ENCODE measurements around the gene OSTM1. TPM values are rescaled to one million over a fixed set of nuclear protein-coding genes. Genes with fewer than 3 reads are reported as not detected.

The OSTM1 gene
- total RNA-seq, 4 donors from 2014 or later, result 26.3 to 327 (median 58.4) TPM

DNA sequence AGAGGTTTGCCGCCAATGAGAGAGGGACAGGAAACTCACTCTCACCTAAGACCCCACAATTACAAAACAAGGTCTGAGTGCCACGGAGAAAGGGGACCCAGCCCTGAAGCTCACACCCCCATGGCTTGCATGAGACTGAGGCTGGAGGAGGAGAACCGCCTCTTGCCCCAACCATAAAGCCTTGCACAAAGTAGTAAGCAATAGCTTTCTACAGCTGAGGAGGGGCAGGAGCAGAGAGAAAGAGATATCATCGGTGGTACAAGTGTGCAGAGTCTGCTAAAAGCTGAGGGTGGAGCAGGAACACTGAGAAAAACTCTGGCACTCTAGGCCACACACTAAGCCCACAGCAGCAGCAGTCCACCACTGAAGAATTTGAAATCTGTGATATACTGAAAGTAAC is 37.7 kb downstream of the OSTM1 start:
- in situ Hi-C loops (cut with MboI; ENCODE audit: low pct_ligation_motif_present in 1 of 4, low pct_unique_long_range_greater_than_20kb in 1 of 4, low sequenced_read_pairs in 3 of 4), result loop anchor here in 2 of 4 donors (25.0 kb wide), 1 partner anchor 350 kb away; no protein-coding TSS in a partner anchor
- H3K4me1 ChIP-seq, result no peaks in the 10 kb centered on the region
- no peak for DNase-seq
- TF ChIP-seq EP300 (IDR thresholded peaks at IDR 0.05; ENCODE audit: low read depth), result no peak
- WGBS, 2 donors (ENCODE audit: low coverage in 1 of 2), result 95% methylated on average over 4 of the region's 4 CpGs; no CpG with 5 or more reads in 1 of the 2 donors
- H3K4me3 ChIP-seq, result no peak overlapping the region
- no peaks in the 10 kb centered on the region for H3K9me3 ChIP-seq
- no peaks in the 10 kb centered on the region for H3K27me3 ChIP-seq
- peaks cover 0 to 29% (median 4%) of the 10 kb centered on the region in 4 donors for H3K36me3 ChIP-seq
- H3K27ac ChIP-seq, result no peak overlapping the region
- intact Hi-C loops (cut with DNase I; ENCODE audit: low total_unique reads), result no loop called here

DNA sequence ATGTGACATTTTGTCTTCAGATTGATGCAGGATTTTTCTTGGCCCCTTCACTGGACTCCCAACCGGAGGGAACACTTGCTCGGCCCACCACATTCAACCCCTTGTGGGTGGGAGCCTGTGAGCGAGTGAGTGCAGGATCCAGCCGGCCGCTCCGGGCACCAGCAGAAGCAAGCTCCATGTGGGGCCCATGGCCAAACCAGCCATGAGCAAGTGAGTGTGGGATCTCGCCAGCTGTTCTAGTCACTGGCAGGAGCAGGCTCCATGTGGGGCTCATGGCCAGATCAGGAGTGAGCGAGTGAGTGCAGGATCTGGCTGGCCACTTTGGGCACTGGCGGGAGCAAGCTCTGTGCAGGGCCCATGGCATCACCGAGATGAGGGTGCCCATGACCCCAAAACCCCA is 42.6 kb downstream of the OSTM1 start:
- no peaks in the 10 kb centered on the region for H3K9me3 ChIP-seq
- DNase-seq, result no peak
- intact Hi-C loops (cut with DNase I; ENCODE audit: low total_unique reads), result no loop called here
- 90% methylated on average over 10 of the region's 10 CpGs; no CpG with 5 or more reads in 1 of the 2 donors for WGBS, 2 donors (ENCODE audit: low coverage in 1 of 2)
- no peak overlapping the region for H3K27ac ChIP-seq
- H3K4me1 ChIP-seq, result peaks cover 0 to 25% (median 9%) of the 10 kb centered on the region in 4 donors
- no peaks in the 10 kb centered on the region for H3K27me3 ChIP-seq
- no peak overlapping the region for H3K4me3 ChIP-seq
- no peak for TF ChIP-seq POLR2A (IDR thresholded peaks at IDR 0.05)
- TF ChIP-seq, protein P1, sequence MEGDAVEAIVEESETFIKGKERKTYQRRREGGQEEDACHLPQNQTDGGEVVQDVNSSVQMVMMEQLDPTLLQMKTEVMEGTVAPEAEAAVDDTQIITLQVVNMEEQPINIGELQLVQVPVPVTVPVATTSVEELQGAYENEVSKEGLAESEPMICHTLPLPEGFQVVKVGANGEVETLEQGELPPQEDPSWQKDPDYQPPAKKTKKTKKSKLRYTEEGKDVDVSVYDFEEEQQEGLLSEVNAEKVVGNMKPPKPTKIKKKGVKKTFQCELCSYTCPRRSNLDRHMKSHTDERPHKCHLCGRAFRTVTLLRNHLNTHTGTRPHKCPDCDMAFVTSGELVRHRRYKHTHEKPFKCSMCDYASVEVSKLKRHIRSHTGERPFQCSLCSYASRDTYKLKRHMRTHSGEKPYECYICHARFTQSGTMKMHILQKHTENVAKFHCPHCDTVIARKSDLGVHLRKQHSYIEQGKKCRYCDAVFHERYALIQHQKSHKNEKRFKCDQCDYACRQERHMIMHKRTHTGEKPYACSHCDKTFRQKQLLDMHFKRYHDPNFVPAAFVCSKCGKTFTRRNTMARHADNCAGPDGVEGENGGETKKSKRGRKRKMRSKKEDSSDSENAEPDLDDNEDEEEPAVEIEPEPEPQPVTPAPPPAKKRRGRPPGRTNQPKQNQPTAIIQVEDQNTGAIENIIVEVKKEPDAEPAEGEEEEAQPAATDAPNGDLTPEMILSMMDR (IDR thresholded peaks at IDR 0.05), result no peak
- TF ChIP-seq EP300 (IDR thresholded peaks at IDR 0.05; ENCODE audit: low read depth), result no peak
- no peak for TF ChIP-seq POLR2AphosphoS5 (IDR thresholded peaks at IDR 0.05)
- no peaks in the 10 kb centered on the region for H3K36me3 ChIP-seq
- in situ Hi-C loops (cut with MboI; ENCODE audit: low pct_ligation_motif_present in 1 of 4, low pct_unique_long_range_greater_than_20kb in 1 of 4, low sequenced_read_pairs in 3 of 4), result loop anchor here in 2 of 4 donors (25.0 kb wide), 1 partner anchor 345 kb away; no protein-coding TSS in a partner anchor

DNA sequence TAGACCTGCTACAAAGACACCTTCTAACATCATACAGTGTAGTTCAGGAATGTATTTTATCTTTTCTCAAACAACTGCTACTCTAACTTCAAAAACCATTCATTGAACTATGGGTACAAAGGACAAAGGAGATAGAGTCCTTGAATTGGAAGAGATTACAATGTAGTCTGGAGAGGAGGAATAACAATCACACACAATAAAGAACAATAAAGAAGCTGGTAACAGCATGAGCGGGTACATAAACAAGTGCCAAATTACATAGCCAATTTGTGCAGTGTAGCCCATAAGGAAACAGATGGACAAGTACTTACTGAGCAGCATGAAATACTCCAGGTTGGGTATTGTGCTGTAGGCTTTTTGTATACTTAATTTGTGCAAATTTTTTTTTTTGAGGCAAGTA is 44.3 kb downstream of the OSTM1 start:
- Histone ChIP-seq H3K27ac (peak overlapping the region; percentile 19 to 41 (median 32)), H3K4me3 (no peak overlapping the region), H3K4me1 (peaks cover 0 to 25% (median 9%) of the 10 kb centered on the region in 4 donors), H3K9me3 (no peaks in the 10 kb centered on the region), H3K36me3 (no peaks in the 10 kb centered on the region), H3K27me3 (no peaks in the 10 kb centered on the region)
- in situ Hi-C loops (cut with MboI; ENCODE audit: low pct_ligation_motif_present in 1 of 4, low pct_unique_long_range_greater_than_20kb in 1 of 4, low sequenced_read_pairs in 3 of 4), result loop anchor here in 2 of 4 donors (25.0 kb wide), 1 partner anchor 343 kb away; no protein-coding TSS in a partner anchor
- 44 to 68% methylated on average over 1 of the region's 1 CpG for WGBS, 2 donors (ENCODE audit: low coverage in 1 of 2)
- intact Hi-C loops (cut with DNase I; ENCODE audit: low total_unique reads), result no loop called here
- peak in 2 of 3 donors; percentile 11 to 63 for TF ChIP-seq POLR2AphosphoS5 (IDR thresholded peaks at IDR 0.05)
- TF ChIP-seq, protein P1 (IDR thresholded peaks at IDR 0.05), result no peak
- no peak for DNase-seq

DNA sequence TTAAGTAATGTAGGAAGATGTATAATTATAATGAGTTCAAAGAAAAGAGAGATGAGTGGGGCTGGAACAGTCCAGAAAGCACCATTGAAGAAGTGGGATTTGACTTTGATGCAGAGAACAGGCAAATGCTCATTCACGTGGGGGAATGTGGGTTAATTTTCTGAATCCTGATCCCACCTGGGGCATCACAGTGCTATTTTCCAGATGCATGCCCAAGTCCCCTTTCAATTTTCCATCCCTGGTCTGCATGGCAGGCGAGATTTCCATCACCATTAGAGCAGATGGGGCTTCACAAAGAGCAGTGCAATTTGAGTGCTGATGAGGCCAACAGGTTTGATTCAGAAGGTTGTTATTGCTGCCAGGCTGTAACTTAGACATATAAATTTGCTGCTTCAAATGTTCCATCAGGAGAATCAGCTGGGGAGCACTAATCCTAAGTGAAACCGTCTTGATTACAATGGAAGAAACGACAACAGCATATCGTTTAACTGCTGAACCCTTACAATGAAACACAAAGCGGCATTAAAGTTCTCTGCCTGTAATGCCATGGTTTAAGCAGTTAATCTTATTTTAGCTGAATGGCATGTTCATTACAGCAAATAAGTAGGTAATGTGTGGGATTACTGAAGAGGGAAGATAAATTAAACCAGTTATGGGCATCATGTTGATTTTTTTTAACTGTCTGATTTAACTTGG is 45.2 kb downstream of the OSTM1 start:
- in situ Hi-C loops (cut with MboI; ENCODE audit: low pct_ligation_motif_present in 1 of 4, low pct_unique_long_range_greater_than_20kb in 1 of 4, low sequenced_read_pairs in 3 of 4), result loop anchor here in 2 of 4 donors (25.0 kb wide), 1 partner anchor 342 kb away; no protein-coding TSS in a partner anchor
- no peaks in the 10 kb centered on the region for H3K27me3 ChIP-seq
- H3K9me3 ChIP-seq, result no peaks in the 10 kb centered on the region
- TF ChIP-seq POLR2A (IDR thresholded peaks at IDR 0.05), result no peak
- no peak for TF ChIP-seq EP300 (IDR thresholded peaks at IDR 0.05; ENCODE audit: low read depth)
- TF ChIP-seq, protein P1 (IDR thresholded peaks at IDR 0.05), result no peak
- TF ChIP-seq POLR2AphosphoS5 (IDR thresholded peaks at IDR 0.05), result no peak
- WGBS, 2 donors (ENCODE audit: low coverage in 1 of 2), result 67 to 78% methylated on average over 1 to 6 of the region's 6 CpGs
- H3K27ac ChIP-seq, result peak overlapping the region in 3 of 4 donors; percentile 19 to 39 (median 22)
- no peaks in the 10 kb centered on the region for H3K36me3 ChIP-seq
- DNase-seq, result no peak
- intact Hi-C loops (cut with DNase I; ENCODE audit: low total_unique reads), result no loop called here
- H3K4me1 ChIP-seq, result peaks cover 0 to 25% (median 9%) of the 10 kb centered on the region in 4 donors
- H3K4me3 ChIP-seq, result no peak overlapping the region

Measured in transverse colon (tissue), 4 donors.